Neural crest cell (in vitro differentiated cells): ENCODE data around the gene FXYD1. TPM values are rescaled to one million over a fixed set of nuclear protein-coding genes. Genes with fewer than 3 reads are reported as not detected.
A peak's percentile ranks its signal among the peaks of the same experiment; 100 is the strongest.

Source experiments
- DNase-seq: peaks from one replicate; pipeline ENCODE4 v3.0.0; 2021; ENCODE audit warnings: low read depth, mixed read lengths, low spot score
- H3K27ac Mint-ChIP-seq: one replicate; pipeline ENCODE4 v1.8.0; 2021; ENCODE audit warnings: mild to moderate bottlenecking, mixed read lengths; ENCODE audit not compliant: unreplicated experiment
- H3K27me3 Mint-ChIP-seq: 2 replicates; pipeline ENCODE4 v1.8.0; 2021; ENCODE audit warnings: low read depth, mild to moderate bottlenecking, mixed read lengths
- H3K36me3 Mint-ChIP-seq: 2 replicates; pipeline ENCODE4 v1.8.0; 2021; ENCODE audit warnings: low read depth, mild to moderate bottlenecking, mixed read lengths
- H3K4me1 Mint-ChIP-seq: 2 replicates; pipeline ENCODE4 v1.8.0; 2021; ENCODE audit warnings: mixed read lengths
- H3K4me3 Mint-ChIP-seq: one replicate; pipeline ENCODE4 v1.8.0; 2021; ENCODE audit warnings: mild to moderate bottlenecking, mixed read lengths
- H3K9me3 Mint-ChIP-seq: 2 replicates; pipeline ENCODE4 v1.8.0; 2021; ENCODE audit warnings: mixed read lengths
- total RNA-seq: library from RNA; stranded (reverse); gene quantifications from 2 replicates; pipeline ENCODE4 v1.2.1, GENCODE V29; 2021
- TF ChIP-seq, protein P1 (sequence below): fragments of 200-600 bp; sonication (generic); conservative IDR thresholded peaks from 2 replicates; pipeline ENCODE4 v1.5.0; 2021; ENCODE audit warnings: antibody characterized with exemption, mild to moderate bottlenecking

The FXYD1 gene
- total RNA-seq, 1 donor from 2014 or later = 4.2 TPM

DNA sequence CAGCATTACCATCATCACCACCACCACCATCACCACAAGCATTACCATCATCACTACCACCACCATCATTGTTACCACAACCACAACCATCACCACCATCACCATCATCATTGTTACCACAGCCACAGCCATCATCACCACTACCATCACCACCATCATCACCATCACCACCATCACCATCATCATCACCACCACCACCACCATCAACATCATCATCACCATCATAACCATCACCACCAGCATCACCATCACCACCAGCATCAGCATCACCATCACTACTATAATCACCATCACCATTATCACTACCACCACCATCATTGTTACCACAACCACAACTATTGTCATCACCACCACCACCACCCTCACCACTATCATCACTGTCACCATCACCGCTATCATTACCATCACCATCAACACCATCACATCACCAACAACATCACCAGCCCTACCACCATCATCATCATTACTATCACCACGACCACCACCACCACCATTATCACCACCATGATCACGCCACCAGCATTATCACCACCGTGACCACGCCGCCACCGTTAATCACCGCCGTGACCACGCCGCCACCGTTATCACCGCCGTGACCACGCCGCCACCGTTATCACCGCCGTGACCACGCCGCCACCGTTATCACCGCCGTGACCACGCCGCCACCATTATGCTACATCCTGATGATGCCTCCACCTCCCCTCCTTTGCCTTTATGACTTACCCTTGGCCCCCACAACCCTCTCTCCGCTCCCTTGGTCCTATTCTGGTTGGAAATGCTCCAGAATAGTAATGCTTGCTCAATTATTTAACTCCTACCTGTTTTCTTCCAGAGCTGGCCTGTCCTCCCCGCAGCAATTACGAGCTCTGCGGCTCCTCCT is 33.0 kb upstream of the FXYD1 start:
- Mint-ChIP-seq H3K9me3 (peaks cover 4% of the 10 kb centered on the region), H3K27ac (no peak overlapping the region), H3K36me3 (no peaks in the 10 kb centered on the region), H3K4me1 (peaks cover 31% of the 10 kb centered on the region), H3K4me3 (no peak overlapping the region), H3K27me3 (no peaks in the 10 kb centered on the region)
- DNase-seq = no peak
- TF ChIP-seq, protein P1, sequence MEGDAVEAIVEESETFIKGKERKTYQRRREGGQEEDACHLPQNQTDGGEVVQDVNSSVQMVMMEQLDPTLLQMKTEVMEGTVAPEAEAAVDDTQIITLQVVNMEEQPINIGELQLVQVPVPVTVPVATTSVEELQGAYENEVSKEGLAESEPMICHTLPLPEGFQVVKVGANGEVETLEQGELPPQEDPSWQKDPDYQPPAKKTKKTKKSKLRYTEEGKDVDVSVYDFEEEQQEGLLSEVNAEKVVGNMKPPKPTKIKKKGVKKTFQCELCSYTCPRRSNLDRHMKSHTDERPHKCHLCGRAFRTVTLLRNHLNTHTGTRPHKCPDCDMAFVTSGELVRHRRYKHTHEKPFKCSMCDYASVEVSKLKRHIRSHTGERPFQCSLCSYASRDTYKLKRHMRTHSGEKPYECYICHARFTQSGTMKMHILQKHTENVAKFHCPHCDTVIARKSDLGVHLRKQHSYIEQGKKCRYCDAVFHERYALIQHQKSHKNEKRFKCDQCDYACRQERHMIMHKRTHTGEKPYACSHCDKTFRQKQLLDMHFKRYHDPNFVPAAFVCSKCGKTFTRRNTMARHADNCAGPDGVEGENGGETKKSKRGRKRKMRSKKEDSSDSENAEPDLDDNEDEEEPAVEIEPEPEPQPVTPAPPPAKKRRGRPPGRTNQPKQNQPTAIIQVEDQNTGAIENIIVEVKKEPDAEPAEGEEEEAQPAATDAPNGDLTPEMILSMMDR = no peak

DNA sequence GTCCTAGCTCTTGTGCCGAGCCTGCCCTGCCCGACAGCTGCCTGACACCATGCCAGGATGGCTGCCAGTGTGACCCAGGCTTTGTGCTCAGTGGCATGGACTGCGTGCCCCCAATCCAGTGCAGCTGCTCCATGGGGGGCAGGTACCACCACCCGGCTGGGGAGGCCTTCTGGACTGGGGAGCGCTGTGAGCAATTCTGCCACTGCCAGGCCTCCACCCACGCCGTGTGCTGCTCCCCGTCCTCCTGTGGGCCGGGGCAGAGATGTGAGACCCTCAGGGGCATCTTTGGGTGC is 32.4 kb upstream of the FXYD1 start:
- DNase-seq = no peak
- Mint-ChIP-seq H3K27me3 (no peaks in the 10 kb centered on the region), H3K27ac (no peak overlapping the region), H3K36me3 (no peaks in the 10 kb centered on the region), H3K4me1 (peaks cover 31% of the 10 kb centered on the region), H3K9me3 (peaks cover 4% of the 10 kb centered on the region), H3K4me3 (no peak overlapping the region)
- TF ChIP-seq, protein P1 = no peak

DNA sequence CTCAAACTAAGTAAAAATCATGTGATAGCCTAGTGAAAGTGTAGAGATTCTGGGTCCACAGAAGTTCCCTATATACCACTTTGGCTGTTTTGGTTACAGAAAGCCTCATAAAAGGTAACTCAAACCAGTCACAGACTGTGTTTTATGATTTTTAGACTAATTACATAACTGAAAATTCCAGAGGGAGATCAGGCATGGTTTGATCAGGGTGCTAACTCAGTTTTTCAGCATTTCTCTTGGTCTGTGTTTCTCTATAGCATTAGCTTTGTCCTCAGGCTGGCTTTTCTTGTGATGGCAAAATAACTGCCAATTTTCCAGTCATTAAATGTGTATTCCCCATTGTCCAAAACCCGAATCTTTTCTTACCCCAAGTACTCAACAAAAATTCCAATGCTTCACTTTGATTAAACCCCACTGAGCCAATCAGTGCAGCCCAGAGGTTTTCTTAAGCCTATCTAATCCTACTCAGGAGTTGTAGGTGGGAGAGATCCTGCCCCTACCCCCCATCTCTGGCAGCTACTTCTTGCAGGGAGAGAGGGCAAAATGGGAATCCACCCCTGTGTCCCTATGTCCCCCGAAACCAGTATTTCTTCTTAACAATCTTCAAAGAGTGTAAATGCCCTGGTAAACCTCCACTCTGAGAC is 31.6 kb upstream of the FXYD1 start:
- Mint-ChIP-seq H3K27me3 (no peaks in the 10 kb centered on the region), H3K9me3 (peaks cover 4% of the 10 kb centered on the region), H3K27ac (peak overlapping the region; percentile 39), H3K36me3 (no peaks in the 10 kb centered on the region), H3K4me1 (peaks cover 34% of the 10 kb centered on the region), H3K4me3 (peak overlapping the region; percentile 16)
- no peak for DNase-seq
- TF ChIP-seq, protein P1 = no peak

DNA sequence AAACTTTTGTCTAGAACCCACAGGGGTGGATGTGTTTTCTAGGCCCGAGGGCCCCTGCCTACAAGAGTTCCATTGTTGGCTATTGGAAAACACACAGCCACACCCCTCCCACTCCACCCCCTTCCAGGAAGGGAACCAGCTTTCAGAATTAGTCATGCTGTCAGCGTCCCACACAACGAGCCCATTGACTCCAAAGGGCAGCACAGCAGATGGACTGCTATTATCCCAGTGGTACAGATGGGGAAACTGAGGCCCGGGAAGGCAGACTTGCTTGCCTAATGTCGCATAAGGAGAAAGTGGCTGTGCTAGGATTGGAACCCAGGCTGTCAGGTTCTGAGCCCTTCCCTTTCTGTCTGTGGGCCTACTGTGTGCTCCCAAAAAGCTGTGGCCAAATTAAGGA is 31.1 kb upstream of the FXYD1 start:
- Mint-ChIP-seq H3K4me1 (peaks cover 36% of the 10 kb centered on the region), H3K36me3 (no peaks in the 10 kb centered on the region), H3K4me3 (peak overlapping the region; percentile 16), H3K27me3 (no peaks in the 10 kb centered on the region), H3K9me3 (peaks cover 4% of the 10 kb centered on the region), H3K27ac (peak overlapping the region; percentile 39)
- TF ChIP-seq, protein P1 = no peak
- DNase-seq = peak; percentile 41

DNA sequence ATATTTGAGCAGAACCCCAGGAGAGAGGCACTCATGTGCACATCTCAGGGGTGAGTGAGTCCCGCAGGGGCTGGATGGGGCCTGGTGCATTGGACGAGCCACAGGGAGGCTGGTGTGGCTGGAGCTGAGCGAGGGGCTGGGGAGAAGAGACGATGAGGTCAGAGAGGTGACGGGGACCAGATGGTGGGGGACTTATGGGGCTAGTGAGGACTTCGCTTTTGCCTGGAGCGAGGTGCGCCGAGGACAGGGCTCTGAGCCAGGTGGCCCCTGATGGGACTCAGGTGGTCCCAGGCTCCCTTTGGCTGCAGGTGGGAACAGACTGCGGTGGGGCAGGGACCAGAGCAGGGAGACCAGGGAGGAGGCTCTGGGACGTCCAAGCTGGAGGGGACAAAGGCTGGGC is 29.9 kb upstream of the FXYD1 start:
- Mint-ChIP-seq H3K27ac (peak overlapping the region; percentile 91), H3K4me1 (peaks cover 34% of the 10 kb centered on the region), H3K9me3 (peaks cover 4% of the 10 kb centered on the region), H3K4me3 (no peak overlapping the region), H3K27me3 (no peaks in the 10 kb centered on the region), H3K36me3 (no peaks in the 10 kb centered on the region)
- no peak for DNase-seq
- TF ChIP-seq, protein P1 = no peak
